Measurements from ENCODE around the gene APOB. TPM values are rescaled to one million over a fixed set of nuclear protein-coding genes. Genes with fewer than 3 reads are reported as not detected.

The APOB gene, protein sequence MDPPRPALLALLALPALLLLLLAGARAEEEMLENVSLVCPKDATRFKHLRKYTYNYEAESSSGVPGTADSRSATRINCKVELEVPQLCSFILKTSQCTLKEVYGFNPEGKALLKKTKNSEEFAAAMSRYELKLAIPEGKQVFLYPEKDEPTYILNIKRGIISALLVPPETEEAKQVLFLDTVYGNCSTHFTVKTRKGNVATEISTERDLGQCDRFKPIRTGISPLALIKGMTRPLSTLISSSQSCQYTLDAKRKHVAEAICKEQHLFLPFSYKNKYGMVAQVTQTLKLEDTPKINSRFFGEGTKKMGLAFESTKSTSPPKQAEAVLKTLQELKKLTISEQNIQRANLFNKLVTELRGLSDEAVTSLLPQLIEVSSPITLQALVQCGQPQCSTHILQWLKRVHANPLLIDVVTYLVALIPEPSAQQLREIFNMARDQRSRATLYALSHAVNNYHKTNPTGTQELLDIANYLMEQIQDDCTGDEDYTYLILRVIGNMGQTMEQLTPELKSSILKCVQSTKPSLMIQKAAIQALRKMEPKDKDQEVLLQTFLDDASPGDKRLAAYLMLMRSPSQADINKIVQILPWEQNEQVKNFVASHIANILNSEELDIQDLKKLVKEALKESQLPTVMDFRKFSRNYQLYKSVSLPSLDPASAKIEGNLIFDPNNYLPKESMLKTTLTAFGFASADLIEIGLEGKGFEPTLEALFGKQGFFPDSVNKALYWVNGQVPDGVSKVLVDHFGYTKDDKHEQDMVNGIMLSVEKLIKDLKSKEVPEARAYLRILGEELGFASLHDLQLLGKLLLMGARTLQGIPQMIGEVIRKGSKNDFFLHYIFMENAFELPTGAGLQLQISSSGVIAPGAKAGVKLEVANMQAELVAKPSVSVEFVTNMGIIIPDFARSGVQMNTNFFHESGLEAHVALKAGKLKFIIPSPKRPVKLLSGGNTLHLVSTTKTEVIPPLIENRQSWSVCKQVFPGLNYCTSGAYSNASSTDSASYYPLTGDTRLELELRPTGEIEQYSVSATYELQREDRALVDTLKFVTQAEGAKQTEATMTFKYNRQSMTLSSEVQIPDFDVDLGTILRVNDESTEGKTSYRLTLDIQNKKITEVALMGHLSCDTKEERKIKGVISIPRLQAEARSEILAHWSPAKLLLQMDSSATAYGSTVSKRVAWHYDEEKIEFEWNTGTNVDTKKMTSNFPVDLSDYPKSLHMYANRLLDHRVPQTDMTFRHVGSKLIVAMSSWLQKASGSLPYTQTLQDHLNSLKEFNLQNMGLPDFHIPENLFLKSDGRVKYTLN (N-terminal part only)
- total RNA-seq (2022; extraction: Qiagen RNA extraction; ENCODE audit: low read depth) = not detected in 5 replicates

DNA sequence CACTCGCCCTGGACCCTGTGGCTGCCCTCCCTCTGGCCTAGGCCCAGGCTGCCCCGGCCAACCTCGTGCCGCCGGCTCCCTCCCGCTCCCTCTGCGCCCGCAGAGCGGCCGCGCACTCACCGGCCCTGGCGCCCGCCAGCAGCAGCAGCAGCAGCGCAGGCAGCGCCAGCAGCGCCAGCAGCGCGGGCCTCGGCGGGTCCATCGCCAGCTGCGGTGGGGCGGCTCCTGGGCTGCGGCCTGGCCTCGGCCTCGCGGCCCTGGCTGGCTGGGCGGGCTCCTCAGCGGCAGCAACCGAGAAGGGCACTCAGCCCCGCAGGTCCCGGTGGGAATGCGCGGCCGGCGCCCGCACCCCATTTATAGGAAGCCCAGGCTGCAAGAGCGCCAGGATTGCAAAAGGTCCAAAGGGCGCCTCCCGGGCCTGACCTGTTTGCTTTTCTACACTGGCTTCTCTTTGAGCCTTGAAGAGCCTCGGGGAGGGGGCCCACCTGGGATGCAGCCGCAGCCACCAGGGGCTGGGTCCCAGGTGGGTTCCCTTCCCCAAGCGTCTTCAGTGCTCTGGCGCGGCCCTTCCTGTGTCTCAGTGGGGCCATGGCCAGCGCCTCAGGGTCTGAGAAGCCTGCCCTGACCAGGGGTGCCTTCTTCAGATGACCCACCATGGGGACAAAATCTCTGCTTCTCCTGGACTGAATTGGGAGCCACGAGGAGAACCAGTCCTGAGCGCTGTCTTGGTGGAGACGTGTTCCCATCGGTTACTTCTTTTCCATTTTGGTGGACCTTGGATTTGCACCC lies at the start of gene APOB:
Gene APOB, minus strand, starts transcription at position 330 of the 789 bp plus-strand sequence. Its CDS starts 128 bp downstream, at position 202.

Other genes starting within 250 kb of the APOB start
- gene LDAH, start 221.0 kb downstream of the APOB start, total RNA-seq (2022; extraction: Qiagen RNA extraction; ENCODE audit: low read depth) = 16.6 to 22.8 TPM (median 20.4 TPM) in 5 replicates
- not detected in 5 replicates for gene TDRD15, start 79.9 kb upstream of the APOB start, total RNA-seq (2022; extraction: Qiagen RNA extraction; ENCODE audit: low read depth)

Measured in A549 treated with DMSO at 1 μM for 4 hours (cell line).